Stomach (tissue), 9 donors: ENCODE measurements around the gene DOCK1. TPM values are rescaled to one million over a fixed set of nuclear protein-coding genes. Genes with fewer than 3 reads are reported as not detected.

Experiments
- DNase-seq, 2 donors: peaks; one replicate each; pipeline versions ENCODE4 v3.0.0 to v3.0.0-alpha.2; 2013 to 2019
- H3K27ac ChIP-seq, 5 donors: fragments of 200-600 bp in 4 of 5; sonication (generic) in 4 of 5; one replicate each; pipeline ENCODE4 v1.5.1; 2013 to 2019; ENCODE audit warnings: mild to moderate bottlenecking in 1 of 5, moderate library complexity in 1 of 5
- H3K27me3 ChIP-seq, 3 donors: fragments of 200-600 bp; sonication (generic); one replicate each; pipeline ENCODE4 v1.5.1; 2017 to 2019; ENCODE audit warnings: mixed run types in 1 of 3
- H3K36me3 ChIP-seq, 4 donors: fragments of 200-600 bp; sonication (generic); 1 replicate in 3 of 4; 2 replicates in 1 of 4; pipeline ENCODE4 v1.5.1; 2016 to 2019
- H3K4me1 ChIP-seq, 4 donors: fragments of 200-600 bp; sonication (generic); one replicate each; pipeline ENCODE4 v1.5.1; 2016 to 2019
- H3K4me3 ChIP-seq, 4 donors: fragments of 200-600 bp; sonication (generic) in 3 of 4; one replicate each; pipeline ENCODE4 v1.5.1; 2016 to 2019; ENCODE audit warnings: mild to moderate bottlenecking in 1 of 4
- H3K9me3 ChIP-seq, 4 donors: fragments of 200-600 bp; sonication (generic); one replicate each; pipeline ENCODE4 v1.5.1; 2016 to 2019
- EP300 ChIP-seq: sonication (generic); formaldehyde crosslinking; IDR thresholded peaks from one replicate; pipeline ENCODE4 v1.6.1; 2017; ENCODE audit warnings: antibody characterized with exemption
- POLR2A ChIP-seq, 4 donors: fragments of 450-650 bp; IDR thresholded peaks; one replicate each; pipeline ENCODE4 v1.6.1; 2016; ENCODE audit warnings: antibody characterized with exemption in 4 of 4, control low read depth in 2 of 4, mild to moderate bottlenecking in 1 of 4, moderate library complexity in 1 of 4
- POLR2AphosphoS5 ChIP-seq, 3 donors: sonication (generic); formaldehyde crosslinking; IDR thresholded peaks; one replicate each; pipeline ENCODE4 v1.6.1; 2016; ENCODE audit warnings: antibody characterized with exemption in 3 of 3
- WGBS, 5 donors: extraction: QIAGEN DNeasy Blood & Tissue Kit in 3 of 5; methylation state at CpG; one replicate each; pipeline versions ENCODE4 v1.1.5 to v1.1.7; 2013 to 2018; 5-methylcytosine and 5-hydroxymethylcytosine counted together
- intact Hi-C: fragments of 100-400 bp; cut with DNase I; formaldehyde crosslinking; loops from one replicate; pipeline ENCODE4 v1.15.1; 2023; ENCODE audit warnings: low total_unique reads
- polyA plus RNA-seq, 3 donors: library from polyadenylated mRNA; stranded (reverse); fragments of 200-250 nt; gene quantifications; one replicate each; pipeline ENCODE4 v1.2.3, GENCODE V29; 2013
- total RNA-seq, 5 donors: library from RNA; depleted of rRNA; stranded (reverse); fragments of >200 nt; gene quantifications; one replicate each; pipeline versions ENCODE4 v1.1.0 to v1.2.3, GENCODE V29; 2014 to 2016
- TF ChIP-seq, protein P1 (sequence below), 7 experiments: fragments of 450-650 bp in 4 of 7; fragments of 200-600 bp in 3 of 7; sonication (generic) in 3 of 7; IDR thresholded peaks; one replicate each; pipeline ENCODE4 v1.5.1; 2016 to 2019; ENCODE audit warnings: antibody characterized with exemption in 7 of 7, control low read depth in 2 of 7, mild to moderate bottlenecking in 1 of 7
- donor health status: healthy with polysubstance abuse.
- donor health status: Bipolar disorder and iron deficiency.
- donor health status: healthy.

Gene DOCK1
- total and polyA plus RNA-seq, 8 donors: 8.4 to 114 (median 35.0) TPM

DNA sequence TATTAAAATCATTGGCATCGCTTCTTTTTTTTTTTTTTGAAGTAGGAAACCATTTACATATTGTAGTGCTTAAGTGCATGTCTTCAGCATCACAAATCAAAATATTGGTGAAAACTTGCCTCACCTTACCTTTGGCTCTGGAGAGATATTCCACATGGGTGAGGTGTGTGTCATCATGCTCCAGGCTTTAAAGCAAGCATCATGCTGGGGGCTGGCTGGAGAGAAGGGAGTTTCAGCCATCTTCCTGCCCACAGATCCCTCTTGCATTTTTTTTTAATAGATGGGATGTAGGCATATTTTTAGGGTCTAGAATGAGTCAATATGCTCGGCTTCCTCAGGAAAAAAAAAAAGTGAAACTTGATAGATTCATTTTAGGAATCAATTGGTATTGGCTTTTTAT, 293.5 kb downstream of the DOCK1 start:
- no peak overlapping the region for H3K27ac ChIP-seq
- DNase-seq: no peak
- peaks cover 16 to 25% (median 21%) of the 10 kb centered on the region in 4 donors for H3K4me1 ChIP-seq
- H3K4me3 ChIP-seq: no peak overlapping the region
- 83 to 93% (median 90%) methylated on average over 2 of the region's 2 CpGs for whole genome bisulfite sequencing, 5 donors
- peaks cover 0 to 40% (median 13%) of the 10 kb centered on the region in 3 donors for H3K27me3 ChIP-seq
- TF ChIP-seq POLR2AphosphoS5 (IDR thresholded peaks at IDR 0.05): no peak
- H3K36me3 ChIP-seq: peaks cover 0 to 11% (median 4%) of the 10 kb centered on the region in 4 donors
- H3K9me3 ChIP-seq: no peaks in the 10 kb centered on the region
- intact Hi-C loops: no loop called here

- no peak for TF ChIP-seq EP300
- TF ChIP-seq POLR2AphosphoS5 (IDR thresholded peaks at IDR 0.05): no peak
- TF ChIP-seq, protein P1, sequence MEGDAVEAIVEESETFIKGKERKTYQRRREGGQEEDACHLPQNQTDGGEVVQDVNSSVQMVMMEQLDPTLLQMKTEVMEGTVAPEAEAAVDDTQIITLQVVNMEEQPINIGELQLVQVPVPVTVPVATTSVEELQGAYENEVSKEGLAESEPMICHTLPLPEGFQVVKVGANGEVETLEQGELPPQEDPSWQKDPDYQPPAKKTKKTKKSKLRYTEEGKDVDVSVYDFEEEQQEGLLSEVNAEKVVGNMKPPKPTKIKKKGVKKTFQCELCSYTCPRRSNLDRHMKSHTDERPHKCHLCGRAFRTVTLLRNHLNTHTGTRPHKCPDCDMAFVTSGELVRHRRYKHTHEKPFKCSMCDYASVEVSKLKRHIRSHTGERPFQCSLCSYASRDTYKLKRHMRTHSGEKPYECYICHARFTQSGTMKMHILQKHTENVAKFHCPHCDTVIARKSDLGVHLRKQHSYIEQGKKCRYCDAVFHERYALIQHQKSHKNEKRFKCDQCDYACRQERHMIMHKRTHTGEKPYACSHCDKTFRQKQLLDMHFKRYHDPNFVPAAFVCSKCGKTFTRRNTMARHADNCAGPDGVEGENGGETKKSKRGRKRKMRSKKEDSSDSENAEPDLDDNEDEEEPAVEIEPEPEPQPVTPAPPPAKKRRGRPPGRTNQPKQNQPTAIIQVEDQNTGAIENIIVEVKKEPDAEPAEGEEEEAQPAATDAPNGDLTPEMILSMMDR (IDR thresholded peaks at IDR 0.05): no peak
- TF ChIP-seq POLR2A (IDR thresholded peaks at IDR 0.05): no peak
- intact Hi-C loops: no loop called here
- Histone ChIP-seq H3K36me3 (peaks cover 0 to 11% (median 4%) of the 10 kb centered on the region in 4 donors), H3K27me3 (peaks cover 0 to 22% (median 4%) of the 10 kb centered on the region in 3 donors), H3K4me3 (no peak overlapping the region), H3K27ac (no peak overlapping the region), H3K9me3 (no peaks in the 10 kb centered on the region), H3K4me1 (peaks cover 3 to 12% (median 7%) of the 10 kb centered on the region in 4 donors)
- WGBS, 5 donors: 94 to 99% (median 96%) methylated on average over 7 to 8 of the region's 8 CpGs
- no peak for DNase-seq
These were observed 295.4 kb downstream of the DOCK1 start for GRCh38 chr10:127200646-127201045.

GRCh38 chr10:127203067-127203466, 297.8 kb downstream of the DOCK1 start:
- intact Hi-C loops: no loop called here
- no peak for TF ChIP-seq POLR2AphosphoS5 (IDR thresholded peaks at IDR 0.05)
- TF ChIP-seq, protein P1 (IDR thresholded peaks at IDR 0.05): no peak
- TF ChIP-seq POLR2A (IDR thresholded peaks at IDR 0.05): no peak
- no peak for TF ChIP-seq EP300
- Histone ChIP-seq H3K4me1 (no peaks in the 10 kb centered on the region), H3K9me3 (no peaks in the 10 kb centered on the region), H3K27me3 (no peaks in the 10 kb centered on the region), H3K4me3 (no peak overlapping the region), H3K27ac (no peak overlapping the region), H3K36me3 (peaks cover 0 to 11% (median 4%) of the 10 kb centered on the region in 4 donors)
- 87 to 95% (median 93%) methylated on average over 7 of the region's 7 CpGs for WGBS, 5 donors
- no peak for DNase-seq

- 65 to 91% (median 68%) methylated on average over 2 of the region's 2 CpGs for WGBS, 5 donors
- Histone ChIP-seq H3K27ac (no peak overlapping the region), H3K36me3 (peaks cover 0 to 6% (median 2%) of the 10 kb centered on the region in 4 donors), H3K4me1 (no peaks in the 10 kb centered on the region), H3K4me3 (no peak overlapping the region), H3K27me3 (no peaks in the 10 kb centered on the region), H3K9me3 (no peaks in the 10 kb centered on the region)
- TF ChIP-seq, protein P1 (IDR thresholded peaks at IDR 0.05): no peak
- TF ChIP-seq POLR2A (IDR thresholded peaks at IDR 0.05) (no peak), POLR2AphosphoS5 (IDR thresholded peaks at IDR 0.05) (no peak), EP300 (no peak)
- DNase-seq: peak in 1 of 2 donors; percentile 11
- intact Hi-C loops: no loop called here
These were observed 301.9 kb downstream of the DOCK1 start for GRCh38 chr10:127207081-127207480.

- peak in 1 of 2 donors; percentile 4 for DNase-seq
- 76 to 93% (median 86%) methylated on average over 7 of the region's 7 CpGs for WGBS, 5 donors
- intact Hi-C loops: no loop called here
- TF ChIP-seq EP300 (no peak), POLR2A (IDR thresholded peaks at IDR 0.05) (no peak), POLR2AphosphoS5 (IDR thresholded peaks at IDR 0.05) (no peak)
- TF ChIP-seq, protein P1 (IDR thresholded peaks at IDR 0.05): no peak
- H3K4me1 ChIP-seq: no peaks in the 10 kb centered on the region
- no peak overlapping the region for H3K27ac ChIP-seq
- peaks cover 0 to 5% (median 2%) of the 10 kb centered on the region in 4 donors for H3K36me3 ChIP-seq
- H3K9me3 ChIP-seq: no peaks in the 10 kb centered on the region
- H3K27me3 ChIP-seq: no peaks in the 10 kb centered on the region
- H3K4me3 ChIP-seq: no peak overlapping the region
These were observed 305.8 kb downstream of the DOCK1 start for GRCh38 chr10:127210936-127211466.
